ENCODE measurements around the gene PAQR8. TPM values are rescaled to one million over a fixed set of nuclear protein-coding genes. Genes with fewer than 3 reads are reported as not detected.

PAQR8 gene
- total and polyA plus RNA-seq, 2 donors (not counting 1 experiment from before 2014, with no cell fraction given) = 2.3 to 8.5 TPM

DNA sequence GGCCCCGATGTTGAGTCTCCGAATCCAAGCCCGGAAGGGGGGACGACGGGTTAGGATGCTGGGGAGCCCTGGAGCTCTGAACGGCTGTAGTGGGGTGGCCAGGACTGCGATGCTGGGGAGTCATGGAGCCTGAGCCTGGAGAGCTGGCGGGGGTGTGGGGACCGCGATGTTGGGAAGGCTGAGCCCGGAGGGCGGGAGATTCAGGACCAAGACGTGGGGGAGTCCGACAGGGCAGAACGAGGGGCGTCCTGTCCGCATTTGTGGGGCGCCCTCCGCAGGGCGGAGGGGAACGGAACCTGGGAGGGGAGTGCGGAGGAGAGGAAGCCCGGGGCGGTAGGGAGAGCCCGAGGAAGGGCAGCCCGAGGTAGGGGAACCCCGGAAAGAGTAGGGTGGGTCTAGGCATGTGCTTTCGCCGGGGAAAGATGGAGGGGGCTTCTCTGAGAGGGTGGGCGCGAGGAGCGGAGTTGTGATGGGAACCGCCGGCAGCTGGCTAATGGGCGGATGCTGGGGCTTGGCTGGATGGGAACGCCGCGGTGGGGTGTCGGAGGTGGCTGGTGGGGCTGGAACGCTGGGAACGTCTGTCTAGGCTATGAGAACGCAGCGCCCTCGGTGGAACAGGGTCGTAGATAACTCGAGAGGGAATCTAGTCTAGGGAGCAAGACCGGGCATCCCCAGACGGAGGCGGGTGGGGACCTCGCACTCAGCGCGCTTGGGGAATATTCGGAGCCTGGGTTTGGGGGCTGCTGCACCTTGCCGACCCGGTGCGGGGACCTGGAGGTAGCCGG lies 684 bp downstream of the PAQR8 start:
- H3K9ac ChIP-seq (ENCODE audit: low read length) = peak overlapping the region; percentile 93
- Mint-ChIP-seq H3K9me3 (ENCODE audit: insufficient read depth) (no peaks in the 10 kb centered on the region), H3K27ac (peak overlapping the region; percentile 88), H3K4me3 (peak overlapping the region; percentile 96), H3K4me1 (peaks cover 24% of the 10 kb centered on the region), H3K27me3 (no peaks in the 10 kb centered on the region)
- peak overlapping the region; percentile 98 for H2AFZ ChIP-seq (ENCODE audit: insufficient read depth, low read depth, low read length, poor library complexity, severe bottlenecking)
- H3K4me1 ChIP-seq (ENCODE audit: control insufficient read depth in 2 of 2, insufficient read depth in 2 of 2, low read length in 2 of 2) = peaks cover 14 to 17% of the 10 kb centered on the region in 2 donors
- intact Hi-C loops (cut with micrococcal nuclease) = loop anchor here (1.0 to 5.0 kb wide), 7 partner anchors 36 to 214 kb away; partner anchors contain the start of genes EFHC1, MCM3 and TRAM2
- peak; percentile 44 for ATAC-seq (ENCODE audit: low read depth)
- no peaks in the 10 kb centered on the region for H3K36me3 ChIP-seq (replicated peaks in 1 of 2; ENCODE audit: control extremely low read depth in 1 of 2, control insufficient read depth in 1 of 2, extremely low read depth in 1 of 2, insufficient read depth in 2 of 2, low read length in 1 of 2)
- H3K9me3 ChIP-seq (ENCODE audit: control extremely low read depth in 1 of 3, control insufficient read depth in 2 of 3, insufficient read depth in 1 of 3, low read length in 2 of 3) = no peaks in the 10 kb centered on the region
- H3K4me2 ChIP-seq (replicated peaks; ENCODE audit: low read depth, low read length, poor library complexity, severe bottlenecking) = peak overlapping the region; percentile 96
- peak overlapping the region; percentile 74 to 86 for H3K27ac ChIP-seq (ENCODE audit: low read length in 2 of 2)
- TF ChIP-seq EZH2 (IDR thresholded peaks at IDR 0.05; ENCODE audit: borderline replicate concordance, insufficient read depth, low read depth, low read length, poor library complexity, severe bottlenecking) (no peak), CTCF (IDR thresholded peaks at IDR 0.05) (peak; percentile 9)
- H3K4me3 ChIP-seq (ENCODE audit: control extremely low read depth in 1 of 5, extremely low read depth in 1 of 5, insufficient read depth in 1 of 5, low read depth in 2 of 5, low read length in 4 of 5) = peak overlapping the region; percentile 17 to 100 (median 91)
- peaks cover 14% of the 10 kb centered on the region for H4K20me1 ChIP-seq (ENCODE audit: control insufficient read depth, insufficient read depth, low read length, poor library complexity, severe bottlenecking)
- peak; percentile 71 for DNase-seq
- under 1% methylated on average over 57 of the region's 57 CpGs for WGBS (ENCODE audit: insufficient coverage)
- H3K27me3 ChIP-seq (replicated peaks in 1 of 4; ENCODE audit: control extremely low read depth in 1 of 4, control insufficient read depth in 3 of 4, insufficient read depth in 4 of 4, low read length in 3 of 4) = no peaks in the 10 kb centered on the region
- ChIA-PET CTCF (interaction anchor here (0.5 to 6.2 kb wide), 16 partner anchors 8 to 300 kb away, joined by 3 to 96 read pairs (median 4); partner anchors contain the start of gene MCM3), POLR2A (interaction anchor here (0.6 to 1.7 kb wide), 6 partner anchors 10 to 78 kb away, joined by 3 to 14 read pairs (median 5); partner anchors contain the start of genes EFHC1 and MCM3)
- H3K79me2 ChIP-seq (ENCODE audit: control insufficient read depth, insufficient read depth, low read length) = peaks cover 37% of the 10 kb centered on the region
